Prostate gland (tissue), 2 donors: ENCODE results near the gene GBX1.

Experiments
- POLR2A ChIP-seq: fragments of 450-650 bp; IDR thresholded peaks from one replicate; pipeline ENCODE4 v1.6.1; 2016; ENCODE audit warnings: antibody characterized with exemption, mild to moderate bottlenecking
- POLR2AphosphoS5 ChIP-seq: sonication (generic); formaldehyde crosslinking; IDR thresholded peaks from one replicate; pipeline ENCODE4 v1.6.1; 2017; ENCODE audit warnings: antibody characterized with exemption
- TF ChIP-seq, protein P1 (sequence below), 4 experiments: fragments of 200-600 bp in 2 of 4; fragments of 450-650 bp in 2 of 4; sonication (generic) in 2 of 4; IDR thresholded peaks; 1 replicate in 3 of 4; 2 replicates in 1 of 4; pipeline ENCODE4 v1.5.1; 2016 to 2019; ENCODE audit warnings: antibody characterized with exemption in 4 of 4, mild to moderate bottlenecking in 2 of 4, moderate library complexity in 2 of 4

DNA sequence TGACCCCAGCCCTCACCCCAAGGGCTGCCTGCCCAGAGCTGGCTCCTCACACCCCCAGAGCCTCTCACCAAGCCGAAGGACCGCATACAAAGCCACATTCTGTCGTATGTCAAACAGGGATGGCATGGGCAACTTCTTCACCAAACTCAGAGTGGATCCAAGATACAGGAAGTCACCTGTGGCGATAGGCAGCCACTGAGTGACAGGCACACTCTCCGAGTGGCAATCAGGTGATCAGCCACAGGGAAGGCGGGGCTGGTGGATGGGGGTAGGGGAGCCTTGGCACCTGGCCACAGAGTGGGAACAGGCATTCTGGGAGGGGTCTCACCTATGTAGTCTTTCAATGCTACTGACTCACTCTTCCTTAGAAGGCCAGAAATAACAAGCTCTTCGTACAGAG is 26.7 kb upstream of the GBX1 start:
- TF ChIP-seq POLR2AphosphoS5: no peak
- TF ChIP-seq, protein P1, sequence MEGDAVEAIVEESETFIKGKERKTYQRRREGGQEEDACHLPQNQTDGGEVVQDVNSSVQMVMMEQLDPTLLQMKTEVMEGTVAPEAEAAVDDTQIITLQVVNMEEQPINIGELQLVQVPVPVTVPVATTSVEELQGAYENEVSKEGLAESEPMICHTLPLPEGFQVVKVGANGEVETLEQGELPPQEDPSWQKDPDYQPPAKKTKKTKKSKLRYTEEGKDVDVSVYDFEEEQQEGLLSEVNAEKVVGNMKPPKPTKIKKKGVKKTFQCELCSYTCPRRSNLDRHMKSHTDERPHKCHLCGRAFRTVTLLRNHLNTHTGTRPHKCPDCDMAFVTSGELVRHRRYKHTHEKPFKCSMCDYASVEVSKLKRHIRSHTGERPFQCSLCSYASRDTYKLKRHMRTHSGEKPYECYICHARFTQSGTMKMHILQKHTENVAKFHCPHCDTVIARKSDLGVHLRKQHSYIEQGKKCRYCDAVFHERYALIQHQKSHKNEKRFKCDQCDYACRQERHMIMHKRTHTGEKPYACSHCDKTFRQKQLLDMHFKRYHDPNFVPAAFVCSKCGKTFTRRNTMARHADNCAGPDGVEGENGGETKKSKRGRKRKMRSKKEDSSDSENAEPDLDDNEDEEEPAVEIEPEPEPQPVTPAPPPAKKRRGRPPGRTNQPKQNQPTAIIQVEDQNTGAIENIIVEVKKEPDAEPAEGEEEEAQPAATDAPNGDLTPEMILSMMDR (IDR thresholded peaks at IDR 0.05): no peak
- no peak for TF ChIP-seq POLR2A
